ENCODE results near the gene EFCC1.
"Not testable (repeated sequence)": the region's sequence is repeated elsewhere in the genome, so short reads cannot be mapped to it uniquely, and the experiment has no call there.

EFCC1 gene

GRCh38 chr3:129085165-129085715, 84.1 kb downstream of the EFCC1 start:
- no peak for DNase-seq

GRCh38 chr3:129085818-129086217, 84.7 kb downstream of the EFCC1 start:
- no peak for DNase-seq

GRCh38 chr3:129087138-129087702, 86.1 kb downstream of the EFCC1 start:
- DNase-seq, result no peak

GRCh38 chr3:129087904-129088303, 86.8 kb downstream of the EFCC1 start:
- DNase-seq, result not testable (repeated sequence)

GRCh38 chr3:129088312-129088711, 87.2 kb downstream of the EFCC1 start:
- not testable (repeated sequence) for DNase-seq

Data from islet precursor cell (in vitro differentiated cells).